CD4-positive, alpha-beta T cell (primary cell): ENCODE results near the gene DNAJC7. TPM values are rescaled to one million over a fixed set of nuclear protein-coding genes. Genes with fewer than 3 reads are reported as not detected.

Source experiments
- ATAC-seq: fragments of 200-7000 bp; cut with Tn5 transposase; one replicate; pipeline ENCODE4 v1.10.0; 2022; ENCODE audit warnings: mild to moderate bottlenecking; ENCODE audit not compliant: poor library complexity
- CTCF ChIA-PET: fragments of 350-600 bp; sonication (Branson Sonifier 250); formaldehyde crosslinking; loops from one replicate; lab custom pipeline; 2021; ENCODE audit warnings: antibody characterized with exemption, inconsistent platforms; lab: Charles Lee
- POLR2A ChIA-PET: fragments of 350-600 bp; sonication (Branson Sonifier 250); formaldehyde crosslinking; loops from one replicate; lab custom pipeline; 2021; ENCODE audit warnings: antibody characterized with exemption, inconsistent platforms; lab: Charles Lee
- DNase-seq, 14 experiments: peaks; one replicate each; pipeline ENCODE4 v3.0.0-alpha.2; 2013 to 2020; ENCODE audit warnings: mixed read lengths in 2 of 14
- H3K27ac ChIP-seq, 2 donors: one replicate each; pipeline versions ENCODE4 v1.5.1 to v1.7.0; 2013; ENCODE audit warnings: low read length in 2 of 2, low read depth in 1 of 2, mild to moderate bottlenecking in 1 of 2
- H3K27me3 ChIP-seq, 2 experiments: 1 replicate in 1 of 2; 2 replicates in 1 of 2; pipeline versions ENCODE4 v1.6.1 to v1.7.0; 2013; ENCODE audit warnings: low read length in 2 of 2, control low read depth in 1 of 2, mild to moderate bottlenecking in 1 of 2, moderate library complexity in 1 of 2; ENCODE audit not compliant: insufficient read depth in 2 of 2, control insufficient read depth in 1 of 2
- H3K36me3 ChIP-seq: one replicate; pipeline ENCODE4 v1.6.1; 2013; ENCODE audit warnings: low read length, control low read depth; ENCODE audit not compliant: insufficient read depth
- H3K4me1 ChIP-seq: one replicate; pipeline ENCODE4 v1.6.1; 2013; ENCODE audit warnings: low read length, control low read depth; ENCODE audit not compliant: insufficient read depth
- H3K4me3 ChIP-seq: one replicate; pipeline ENCODE4 v1.5.1; 2013; ENCODE audit warnings: mild to moderate bottlenecking, low read length, moderate library complexity
- H3K9me3 ChIP-seq, 2 experiments: 1 replicate in 1 of 2; 2 replicates in 1 of 2; pipeline versions ENCODE4 v1.6.1 to v1.7.0; 2013; ENCODE audit warnings: low read length in 2 of 2, mild to moderate bottlenecking in 2 of 2, control low read depth in 1 of 2, moderate library complexity in 1 of 2; ENCODE audit not compliant: control insufficient read depth in 1 of 2, insufficient read depth in 1 of 2
- H3K27ac Mint-ChIP-seq: one replicate; pipeline ENCODE4 v1.8.0; 2020; ENCODE audit warnings: mixed read lengths
- H3K27me3 Mint-ChIP-seq: one replicate; pipeline ENCODE4 v1.8.0; 2021; ENCODE audit warnings: mixed read lengths
- H3K36me3 Mint-ChIP-seq: one replicate; pipeline ENCODE4 v1.8.0; 2021; ENCODE audit warnings: low read depth, mixed read lengths
- H3K4me1 Mint-ChIP-seq: one replicate; pipeline ENCODE4 v1.8.0; 2021; ENCODE audit warnings: low read depth, mixed read lengths
- H3K4me3 Mint-ChIP-seq: one replicate; pipeline ENCODE4 v1.8.0; 2020; ENCODE audit warnings: mild to moderate bottlenecking, mixed read lengths
- H3K9me3 Mint-ChIP-seq: one replicate; pipeline ENCODE4 v1.8.0; 2020; ENCODE audit warnings: mixed read lengths
- intact Hi-C, 2 experiments: fragments of 100-400 bp; cut with DNase I in 1 of 2; cut with micrococcal nuclease in 1 of 2; formaldehyde crosslinking; loops; one replicate each; pipeline versions ENCODE4 v1.15.1 to v1.9.0; 2023 to 2025; cut with DNase I, micrococcal nuclease
- total RNA-seq, 174 experiments: library from RNA in 2 of 174; stranded (reverse) in 2 of 174; gene quantifications; one replicate each; pipeline ENCODE4 v1.2.3 and lab custom pipeline; 2021 to 2026
- TF ChIP-seq, protein P1 (sequence below): fragments of 200-600 bp; IDR thresholded peaks from one replicate; pipeline ENCODE4 v1.8.0; 2022; ENCODE audit warnings: antibody characterized with exemption, mild to moderate bottlenecking

Gene DNAJC7
- total RNA-seq, 2 experiments from 2014 or later: 117 to 140 TPM

DNA sequence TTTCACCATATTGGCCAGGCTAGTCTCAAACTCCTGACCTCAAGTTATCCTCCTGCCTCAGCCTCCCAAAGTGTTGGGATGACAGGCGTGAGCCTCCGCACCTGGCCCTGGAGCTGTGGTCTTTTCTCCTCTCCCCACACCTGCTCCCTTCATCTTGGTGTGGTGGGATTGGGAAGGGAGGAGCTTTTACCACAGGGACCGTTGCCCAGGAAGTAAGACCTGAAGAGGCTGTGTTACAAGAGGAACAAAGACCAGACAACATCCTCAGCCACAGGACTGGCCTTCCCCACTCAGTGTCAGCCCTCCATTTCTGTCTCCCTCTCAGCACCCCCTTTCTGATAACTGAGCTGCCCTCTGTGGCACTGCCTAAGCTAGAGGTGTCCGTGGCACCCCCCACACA is 42.6 kb upstream of the DNAJC7 start:
- Histone ChIP-seq H3K4me3 (no peak overlapping the region), H3K27me3 (peaks cover 0 to 9% of the 10 kb centered on the region in 2 experiments), H3K9me3 (no peaks in the 10 kb centered on the region), H3K4me1 (peaks cover 10% of the 10 kb centered on the region), H3K36me3 (no peaks in the 10 kb centered on the region), H3K27ac (no peak overlapping the region)
- ATAC-seq: no peak
- intact Hi-C loops: loop anchor here in 1 of 2 experiments (5.0 kb wide), 1 partner anchor 33 kb away; no protein-coding TSS in a partner anchor
- ChIA-PET CTCF (no interaction called here), POLR2A (no interaction called here)
- Mint-ChIP-seq H3K4me3 (no peak overlapping the region), H3K36me3 (no peaks in the 10 kb centered on the region), H3K27ac (no peak overlapping the region), H3K9me3 (no peaks in the 10 kb centered on the region), H3K27me3 (peaks cover 29% of the 10 kb centered on the region), H3K4me1 (peaks cover 16% of the 10 kb centered on the region)
- DNase-seq: no peak
- TF ChIP-seq, protein P1, sequence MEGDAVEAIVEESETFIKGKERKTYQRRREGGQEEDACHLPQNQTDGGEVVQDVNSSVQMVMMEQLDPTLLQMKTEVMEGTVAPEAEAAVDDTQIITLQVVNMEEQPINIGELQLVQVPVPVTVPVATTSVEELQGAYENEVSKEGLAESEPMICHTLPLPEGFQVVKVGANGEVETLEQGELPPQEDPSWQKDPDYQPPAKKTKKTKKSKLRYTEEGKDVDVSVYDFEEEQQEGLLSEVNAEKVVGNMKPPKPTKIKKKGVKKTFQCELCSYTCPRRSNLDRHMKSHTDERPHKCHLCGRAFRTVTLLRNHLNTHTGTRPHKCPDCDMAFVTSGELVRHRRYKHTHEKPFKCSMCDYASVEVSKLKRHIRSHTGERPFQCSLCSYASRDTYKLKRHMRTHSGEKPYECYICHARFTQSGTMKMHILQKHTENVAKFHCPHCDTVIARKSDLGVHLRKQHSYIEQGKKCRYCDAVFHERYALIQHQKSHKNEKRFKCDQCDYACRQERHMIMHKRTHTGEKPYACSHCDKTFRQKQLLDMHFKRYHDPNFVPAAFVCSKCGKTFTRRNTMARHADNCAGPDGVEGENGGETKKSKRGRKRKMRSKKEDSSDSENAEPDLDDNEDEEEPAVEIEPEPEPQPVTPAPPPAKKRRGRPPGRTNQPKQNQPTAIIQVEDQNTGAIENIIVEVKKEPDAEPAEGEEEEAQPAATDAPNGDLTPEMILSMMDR: no peak

DNA sequence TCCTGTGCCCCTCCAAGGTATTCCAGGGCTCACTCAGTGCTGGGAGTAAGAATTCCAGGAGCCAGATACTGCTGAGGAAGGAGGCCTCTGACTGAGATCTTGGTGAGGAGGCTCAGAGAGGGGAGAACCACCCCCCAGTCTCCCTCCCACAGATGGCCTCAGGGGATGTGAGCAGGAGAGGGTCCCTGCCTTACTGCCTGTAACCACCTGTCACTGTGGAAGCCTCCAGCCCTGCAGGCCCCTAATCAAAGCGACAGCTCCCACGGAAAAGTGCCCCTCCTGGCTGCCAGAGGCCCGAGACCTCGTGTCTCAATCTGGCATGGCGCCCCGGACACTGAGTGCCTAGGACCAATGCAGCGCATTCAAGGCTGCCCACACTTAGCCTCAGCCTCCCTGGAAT is 40.8 kb upstream of the DNAJC7 start:
- Mint-ChIP-seq H3K4me3 (no peak overlapping the region), H3K27me3 (peaks cover 26% of the 10 kb centered on the region), H3K27ac (no peak overlapping the region), H3K4me1 (no peaks in the 10 kb centered on the region), H3K9me3 (no peaks in the 10 kb centered on the region), H3K36me3 (no peaks in the 10 kb centered on the region)
- intact Hi-C loops: no loop called here
- Histone ChIP-seq H3K4me3 (no peak overlapping the region), H3K9me3 (no peaks in the 10 kb centered on the region), H3K27ac (no peak overlapping the region), H3K27me3 (peaks cover 7 to 13% of the 10 kb centered on the region in 2 experiments), H3K36me3 (no peaks in the 10 kb centered on the region), H3K4me1 (no peaks in the 10 kb centered on the region)
- POLR2A ChIA-PET: no interaction called here
- ATAC-seq (no peak), DNase-seq (no peak)
- CTCF ChIA-PET: no interaction called here
- TF ChIP-seq, protein P1: no peak

DNA sequence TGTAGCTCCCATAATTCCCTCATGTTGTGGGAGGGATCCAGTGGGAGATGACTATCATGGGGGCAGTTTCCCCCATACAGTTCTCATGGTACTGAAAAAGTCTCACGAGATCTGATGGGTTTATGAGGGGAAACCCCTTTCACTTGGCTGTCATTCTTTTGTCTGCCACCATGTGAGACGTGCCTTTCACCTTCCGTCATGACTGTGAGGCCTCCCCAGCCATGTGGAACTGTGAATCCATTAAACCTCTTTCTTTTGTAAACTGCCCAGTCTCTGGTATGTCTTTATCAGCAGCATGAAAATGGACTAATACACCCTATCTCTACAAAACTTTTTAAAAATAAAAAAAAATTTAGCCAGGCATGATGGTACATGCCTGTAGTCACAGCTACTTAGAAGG is 39.4 kb upstream of the DNAJC7 start:
- Mint-ChIP-seq H3K36me3 (no peaks in the 10 kb centered on the region), H3K9me3 (no peaks in the 10 kb centered on the region), H3K27me3 (peaks cover 39% of the 10 kb centered on the region), H3K4me1 (no peaks in the 10 kb centered on the region), H3K27ac (no peak overlapping the region), H3K4me3 (no peak overlapping the region)
- TF ChIP-seq, protein P1: no peak
- ChIA-PET POLR2A (no interaction called here), CTCF (no interaction called here)
- DNase-seq: no peak
- H3K9me3 ChIP-seq: no peaks in the 10 kb centered on the region
- no peaks in the 10 kb centered on the region for H3K36me3 ChIP-seq
- intact Hi-C loops: no loop called here
- no peak overlapping the region for H3K27ac ChIP-seq
- ATAC-seq: no peak
- no peaks in the 10 kb centered on the region for H3K4me1 ChIP-seq
- peaks cover 13 to 16% of the 10 kb centered on the region in 2 experiments for H3K27me3 ChIP-seq
- H3K4me3 ChIP-seq: no peak overlapping the region
